Peyer's patch (tissue), 4 donors: ENCODE results near the gene CCDC160. TPM values are rescaled to one million over a fixed set of nuclear protein-coding genes. Genes with fewer than 3 reads are reported as not detected.
A peak's percentile ranks its signal among the peaks of the same experiment; 100 is the strongest.

Source experiments
- DNase-seq, 3 donors: peaks; one replicate each; pipeline ENCODE4 v3.0.0-alpha.2; 2017 to 2019
- H3K27ac ChIP-seq, 4 donors: fragments of 200-600 bp; sonication (generic); one replicate each; pipeline ENCODE4 v1.5.1; 2016 to 2019
- H3K27me3 ChIP-seq, 2 donors: fragments of 200-600 bp; sonication (generic); one replicate each; pipeline ENCODE4 v1.5.1; 2019
- H3K36me3 ChIP-seq, 3 donors: fragments of 200-600 bp; sonication (generic); one replicate each; pipeline ENCODE4 v1.5.1; 2016 to 2019
- H3K4me1 ChIP-seq, 4 donors: fragments of 200-600 bp; sonication (generic); one replicate each; pipeline ENCODE4 v1.5.1; 2016 to 2019
- H3K4me3 ChIP-seq, 4 donors: fragments of 200-600 bp; sonication (generic); 1 replicate in 3 of 4; 2 replicates in 1 of 4; pipeline ENCODE4 v1.5.1; 2016 to 2019; ENCODE audit warnings: mild to moderate bottlenecking in 1 of 4
- H3K9me3 ChIP-seq, 4 donors: fragments of 200-600 bp; sonication (generic); one replicate each; pipeline ENCODE4 v1.5.1; 2016 to 2019; ENCODE audit warnings: mild to moderate bottlenecking in 1 of 4
- POLR2A ChIP-seq, 2 donors: fragments of 450-650 bp; IDR thresholded peaks; one replicate each; pipeline ENCODE4 v1.5.1; 2017; ENCODE audit warnings: antibody characterized with exemption in 2 of 2, mild to moderate bottlenecking in 2 of 2, moderate library complexity in 2 of 2
- total RNA-seq, 4 donors: library from RNA; depleted of rRNA; stranded (reverse); fragments of >200 nt; gene quantifications; one replicate each; pipeline ENCODE4 v1.1.0, GENCODE V29; 2016
- TF ChIP-seq, protein P1 (sequence below), 6 experiments: fragments of 450-650 bp in 4 of 6; fragments of 200-600 bp in 2 of 6; sonication (generic) in 1 of 6; IDR thresholded peaks; one replicate each; pipeline ENCODE4 v1.5.1; 2017 to 2019; ENCODE audit warnings: antibody characterized with exemption in 6 of 6, mild to moderate bottlenecking in 3 of 6, moderate library complexity in 1 of 6

CCDC160 gene
- total RNA-seq: not detected

DNA sequence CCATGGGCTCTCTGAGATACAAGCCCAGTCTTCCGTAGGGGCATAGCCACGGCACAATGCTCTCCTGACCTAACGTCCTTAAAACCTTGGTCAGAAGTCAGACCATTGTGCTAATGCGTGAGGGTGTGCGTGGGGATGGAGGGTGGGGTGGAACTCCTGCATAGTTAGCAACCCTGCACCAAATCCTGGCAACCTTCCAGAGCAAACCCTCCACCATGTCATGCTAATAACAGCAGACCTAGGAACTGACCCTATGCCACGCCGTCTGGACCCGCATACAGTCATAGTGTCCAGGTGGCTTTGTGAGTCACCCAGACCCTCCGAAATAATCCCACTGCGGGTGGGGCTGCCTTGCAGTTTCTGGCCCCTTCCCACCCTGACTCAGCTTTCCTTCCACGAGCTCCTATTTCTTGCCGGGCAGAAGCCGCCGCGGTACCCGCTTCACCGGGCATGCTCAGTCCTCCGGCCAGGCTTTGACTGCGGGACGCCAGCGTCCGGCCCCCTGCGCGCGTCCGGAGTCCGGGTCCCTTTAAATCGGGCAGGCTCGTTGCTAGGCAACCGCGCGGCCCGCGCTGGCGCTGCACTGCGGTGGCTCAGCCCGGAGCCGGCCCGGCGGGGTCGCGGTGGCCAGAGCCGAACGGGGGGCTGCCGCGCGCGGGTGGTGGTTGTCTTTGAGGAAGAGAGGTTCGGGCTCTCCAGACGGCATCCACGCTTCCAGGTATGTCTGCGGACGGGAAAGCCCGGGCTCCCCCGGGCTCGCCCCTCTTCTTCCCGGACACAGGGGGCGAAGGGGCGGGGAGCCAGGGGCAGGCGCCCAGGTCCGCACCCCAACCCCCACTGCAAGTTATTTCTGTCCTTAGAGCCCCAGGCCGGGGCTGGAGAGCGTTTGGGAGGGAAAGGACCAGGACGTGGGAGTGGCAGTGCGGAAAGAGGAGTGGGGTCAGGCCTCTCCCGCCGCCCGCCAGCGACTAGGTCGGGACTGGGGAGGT, at the start of gene CCDC160:
Gene CCDC160 (plus strand): TSS at position 557 of the 989 bp plus-strand sequence. CDS start 7,619 bp downstream, outside the sequence.
- no peaks in the 10 kb centered on the region for H3K4me1 ChIP-seq
- DNase-seq: peak in 2 of 3 donors; percentile 45 to 49
- no peak for TF ChIP-seq POLR2A (IDR thresholded peaks at IDR 0.05)
- TF ChIP-seq, protein P1, sequence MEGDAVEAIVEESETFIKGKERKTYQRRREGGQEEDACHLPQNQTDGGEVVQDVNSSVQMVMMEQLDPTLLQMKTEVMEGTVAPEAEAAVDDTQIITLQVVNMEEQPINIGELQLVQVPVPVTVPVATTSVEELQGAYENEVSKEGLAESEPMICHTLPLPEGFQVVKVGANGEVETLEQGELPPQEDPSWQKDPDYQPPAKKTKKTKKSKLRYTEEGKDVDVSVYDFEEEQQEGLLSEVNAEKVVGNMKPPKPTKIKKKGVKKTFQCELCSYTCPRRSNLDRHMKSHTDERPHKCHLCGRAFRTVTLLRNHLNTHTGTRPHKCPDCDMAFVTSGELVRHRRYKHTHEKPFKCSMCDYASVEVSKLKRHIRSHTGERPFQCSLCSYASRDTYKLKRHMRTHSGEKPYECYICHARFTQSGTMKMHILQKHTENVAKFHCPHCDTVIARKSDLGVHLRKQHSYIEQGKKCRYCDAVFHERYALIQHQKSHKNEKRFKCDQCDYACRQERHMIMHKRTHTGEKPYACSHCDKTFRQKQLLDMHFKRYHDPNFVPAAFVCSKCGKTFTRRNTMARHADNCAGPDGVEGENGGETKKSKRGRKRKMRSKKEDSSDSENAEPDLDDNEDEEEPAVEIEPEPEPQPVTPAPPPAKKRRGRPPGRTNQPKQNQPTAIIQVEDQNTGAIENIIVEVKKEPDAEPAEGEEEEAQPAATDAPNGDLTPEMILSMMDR (IDR thresholded peaks at IDR 0.05): no peak
- no peaks in the 10 kb centered on the region for H3K9me3 ChIP-seq
- no peaks in the 10 kb centered on the region for H3K36me3 ChIP-seq
- H3K27me3 ChIP-seq: no peaks in the 10 kb centered on the region
- H3K4me3 ChIP-seq: peak within 1 kb of the TSS; percentile 26 to 48 (median 34)
- H3K27ac ChIP-seq: no peak within 1 kb of the TSS

DNA sequence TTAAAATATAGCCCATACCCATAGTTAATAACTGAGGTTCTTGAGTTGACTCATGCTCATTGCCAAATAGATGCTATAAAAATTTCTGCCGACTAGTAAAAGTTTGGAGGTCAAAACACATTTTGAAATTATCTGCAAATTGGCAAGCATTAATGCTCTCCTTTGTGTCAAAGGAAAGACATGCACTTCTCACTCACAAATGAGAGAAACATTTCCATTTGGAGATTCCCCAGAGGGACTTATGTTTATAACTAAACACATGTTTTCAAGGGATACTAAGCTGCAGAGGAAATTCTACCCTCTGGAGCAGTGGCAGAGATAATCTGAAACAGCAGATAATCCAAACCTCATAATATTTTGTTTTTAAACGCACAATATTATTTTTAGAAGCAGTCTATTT, 45.7 kb upstream of the CCDC160 start:
- no peaks in the 10 kb centered on the region for H3K36me3 ChIP-seq
- H3K4me1 ChIP-seq: no peaks in the 10 kb centered on the region
- DNase-seq: no peak
- no peak overlapping the region for H3K27ac ChIP-seq
- H3K9me3 ChIP-seq: no peaks in the 10 kb centered on the region
- no peak overlapping the region for H3K4me3 ChIP-seq
- TF ChIP-seq, protein P1 (IDR thresholded peaks at IDR 0.05): no peak
- TF ChIP-seq POLR2A (IDR thresholded peaks at IDR 0.05): no peak
- no peaks in the 10 kb centered on the region for H3K27me3 ChIP-seq

DNA sequence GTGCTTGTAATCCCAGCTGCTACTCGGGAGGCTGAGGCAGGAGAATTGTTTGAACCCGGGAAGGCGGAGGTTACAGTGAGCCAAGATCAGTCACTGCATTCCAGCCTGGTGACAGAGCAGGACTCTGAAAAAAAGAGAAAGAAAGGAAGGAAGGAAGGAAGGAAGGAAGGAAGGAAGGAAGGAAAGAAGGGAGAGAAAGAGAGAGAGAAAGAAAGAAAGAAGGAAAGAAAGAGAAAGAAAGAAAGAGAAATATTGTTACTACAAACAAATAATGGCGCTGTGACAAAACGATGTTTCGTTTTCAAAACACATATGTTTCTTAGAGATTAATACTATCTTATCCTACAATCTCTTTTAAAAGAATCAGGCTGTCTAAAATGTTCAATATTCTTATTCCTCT, 42.1 kb upstream of the CCDC160 start:
- no peaks in the 10 kb centered on the region for H3K9me3 ChIP-seq
- TF ChIP-seq POLR2A (IDR thresholded peaks at IDR 0.05): no peak
- TF ChIP-seq, protein P1 (IDR thresholded peaks at IDR 0.05): no peak
- no peak for DNase-seq
- no peaks in the 10 kb centered on the region for H3K36me3 ChIP-seq
- H3K4me1 ChIP-seq: no peaks in the 10 kb centered on the region
- no peaks in the 10 kb centered on the region for H3K27me3 ChIP-seq
- H3K4me3 ChIP-seq: no peak overlapping the region
- no peak overlapping the region for H3K27ac ChIP-seq

DNA sequence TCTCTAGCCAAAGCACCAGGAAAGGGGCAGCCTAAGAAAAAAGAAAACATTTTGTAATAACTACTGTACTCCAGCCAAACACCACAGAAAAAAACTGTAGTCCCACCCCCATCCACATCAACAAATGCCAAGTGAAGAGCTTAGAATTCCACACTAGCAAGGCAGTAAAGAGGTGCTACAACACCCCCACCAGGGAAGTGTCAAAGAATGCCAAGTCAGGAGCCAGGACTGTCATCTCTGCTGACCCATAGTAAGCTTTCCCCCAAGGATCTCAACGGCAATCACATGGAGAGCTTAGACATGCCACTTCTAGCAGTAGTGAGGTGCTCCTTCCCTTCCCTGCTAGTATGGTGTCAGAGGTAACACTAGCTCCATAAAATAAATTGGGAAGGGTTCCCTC, 34.4 kb upstream of the CCDC160 start:
- no peaks in the 10 kb centered on the region for H3K27me3 ChIP-seq
- no peak for DNase-seq
- H3K36me3 ChIP-seq: no peaks in the 10 kb centered on the region
- no peaks in the 10 kb centered on the region for H3K4me1 ChIP-seq
- H3K9me3 ChIP-seq: no peaks in the 10 kb centered on the region
- TF ChIP-seq, protein P1 (IDR thresholded peaks at IDR 0.05): no peak
- no peak for TF ChIP-seq POLR2A (IDR thresholded peaks at IDR 0.05)
- no peak overlapping the region for H3K4me3 ChIP-seq
- no peak overlapping the region for H3K27ac ChIP-seq

DNA sequence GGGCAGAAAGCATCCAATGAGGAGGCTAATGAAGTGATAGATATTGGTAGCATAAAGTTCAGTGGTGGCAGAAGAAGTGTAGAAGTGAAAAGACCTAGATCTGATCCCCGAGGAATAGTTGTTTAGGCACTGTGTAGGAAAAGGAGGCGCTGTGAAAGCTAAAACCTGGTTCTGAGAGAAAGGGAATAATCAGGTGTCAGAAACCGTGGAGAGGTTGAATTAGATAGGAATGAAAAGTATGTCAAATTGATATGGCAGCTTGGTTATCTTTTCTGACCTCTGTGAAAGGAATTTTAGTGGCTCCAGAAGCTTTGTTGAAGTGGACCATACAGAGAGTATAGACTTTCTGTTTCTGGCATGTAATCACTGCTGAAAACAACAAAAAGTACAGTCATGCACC, 30.8 kb upstream of the CCDC160 start:
- DNase-seq: no peak
- H3K27me3 ChIP-seq: no peaks in the 10 kb centered on the region
- no peaks in the 10 kb centered on the region for H3K36me3 ChIP-seq
- no peaks in the 10 kb centered on the region for H3K4me1 ChIP-seq
- H3K9me3 ChIP-seq: no peaks in the 10 kb centered on the region
- TF ChIP-seq, protein P1 (IDR thresholded peaks at IDR 0.05): no peak
- TF ChIP-seq POLR2A (IDR thresholded peaks at IDR 0.05): no peak
- no peak overlapping the region for H3K4me3 ChIP-seq
- H3K27ac ChIP-seq: no peak overlapping the region
